HCT116 (cell line): ENCODE data around the gene MTERF4. TPM values are rescaled to one million over a fixed set of nuclear protein-coding genes. Genes with fewer than 3 reads are reported as not detected.
A peak's percentile ranks its signal among the peaks of the same experiment; 100 is the strongest.

Experiments
- ATAC-seq: fragments of 200-7000 bp; cut with Tn5 transposase; 2 replicates; pipeline ENCODE4 v1.9.1; 2020; ENCODE audit warnings: mild to moderate bottlenecking, moderate library complexity
- BruUV-seq: library from RNA; stranded (reverse); fragments of 400-500 nt; replicated peaks from 2 replicates; lab custom pipeline; 2021; lab: Mats Ljungman, UMichigan
- CTCF ChIA-PET: fragments of 300-600 bp; sonication (Branson Sonifier 250); formaldehyde crosslinking; loops from one replicate; lab custom pipeline; 2021; ENCODE audit warnings: antibody characterized with exemption; lab: Charles Lee
- POLR2A ChIA-PET: fragments of 300-600, 350-600 bp; sonication (Branson Sonifier 250); formaldehyde crosslinking; loops from one replicate; lab custom pipeline; 2021; ENCODE audit warnings: antibody characterized with exemption; lab: Charles Lee
- RAD21 ChIA-PET, 2 experiments: fragments of 300-600 bp; sonication (Branson Sonifier 250); formaldehyde crosslinking; loops; one replicate each; lab custom pipeline; 2023; ENCODE audit warnings: low total read pairs in 2 of 2; ENCODE audit not compliant: uncharacterized antibody in 2 of 2, unreplicated experiment in 2 of 2, low non-redundant PET in 1 of 2; lab: Charles Lee
- DNase-seq: peaks from one replicate; pipeline ENCODE4 v3.0.0-alpha.2; 2010; ENCODE audit warnings: low read depth, low spot score
- H2AFZ ChIP-seq: fragments of 200-600 bp; shearing (Covaris generic), sonication (generic); 2 replicates; pipeline ENCODE4 v1.6.1; 2017; ENCODE audit warnings: low read depth, mixed run types, mixed read lengths, antibody characterized with exemption, low read length; ENCODE audit not compliant: poor library complexity, severe bottlenecking
- H3K27ac ChIP-seq: 2 replicates; pipeline ENCODE4 v1.5.1; 2012; ENCODE audit warnings: low read depth, low read length
- H3K27me3 ChIP-seq: fragments of 200-600 bp; sonication (generic); 2 replicates; pipeline ENCODE4 v1.6.1; 2016; ENCODE audit warnings: mixed run types, low read length, mixed read lengths; ENCODE audit not compliant: insufficient read depth
- H3K36me3 ChIP-seq, 2 experiments: fragments of 200-500 bp in 1 of 2; fragments of 200-600 bp in 1 of 2; sonication (Bioruptor generic) in 1 of 2; sonication (generic) in 1 of 2; 2 replicates each; pipeline versions ENCODE4 v1.5.1 to v1.6.1; 2014 to 2016; ENCODE audit warnings: low read length in 2 of 2, inconsistent platforms in 1 of 2, mixed read lengths in 1 of 2, mixed run types in 1 of 2; ENCODE audit not compliant: insufficient read depth in 2 of 2, control insufficient read depth in 1 of 2
- H3K4me1 ChIP-seq, 2 experiments: fragments of 200-600 bp in 1 of 2; sonication (generic) in 1 of 2; 2 replicates each; pipeline versions ENCODE4 v1.5.1 to v1.6.1; 2012 to 2017; ENCODE audit warnings: low read length in 2 of 2, inconsistent platforms in 1 of 2, mild to moderate bottlenecking in 1 of 2, mixed read lengths in 1 of 2, mixed run types in 1 of 2, moderate library complexity in 1 of 2; ENCODE audit not compliant: insufficient read depth in 2 of 2, control insufficient read depth in 1 of 2
- H3K4me2 ChIP-seq: fragments of 200-600 bp; sonication (generic); 2 replicates; pipeline ENCODE4 v1.6.1; 2017; ENCODE audit warnings: mixed run types, low read length, mixed read lengths
- H3K4me3 ChIP-seq, 2 experiments: fragments of 200-600 bp in 1 of 2; sonication (generic) in 1 of 2; replicated peaks in 1 of 2; 2 replicates each; pipeline ENCODE4 v1.5.1; 2011 to 2016; ENCODE audit warnings: low read length in 2 of 2, control low read depth in 1 of 2, low read depth in 1 of 2, mild to moderate bottlenecking in 1 of 2, mixed read lengths in 1 of 2, mixed run types in 1 of 2
- H3K79me2 ChIP-seq: fragments of 200-600 bp; sonication (generic); 2 replicates; pipeline ENCODE4 v1.6.1; 2017; ENCODE audit warnings: mild to moderate bottlenecking, mixed run types, low read length, moderate library complexity, mixed read lengths; ENCODE audit not compliant: insufficient read depth
- H3K9ac ChIP-seq: fragments of 200-600 bp; sonication (generic); 2 replicates; pipeline ENCODE4 v1.6.1; 2016; ENCODE audit warnings: low read length, mixed read lengths
- H3K9me2 ChIP-seq: fragments of 200-600 bp; sonication (generic), shearing (Covaris generic); 2 replicates; pipeline ENCODE4 v1.6.1; 2017; ENCODE audit warnings: mixed run types, mild to moderate bottlenecking, moderate library complexity; ENCODE audit not compliant: insufficient read depth
- H3K9me3 ChIP-seq, 2 experiments: fragments of 200-500 bp in 1 of 2; fragments of 200-600 bp in 1 of 2; sonication (Bioruptor generic) in 1 of 2; sonication (generic) in 1 of 2; 2 replicates each; pipeline ENCODE4 v1.6.1; 2014 to 2017; ENCODE audit warnings: low read length in 2 of 2, mixed read lengths in 2 of 2, inconsistent platforms in 1 of 2, low read depth in 1 of 2, mild to moderate bottlenecking in 1 of 2, mixed run types in 1 of 2, moderate library complexity in 1 of 2; ENCODE audit not compliant: control insufficient read depth in 1 of 2, insufficient read depth in 1 of 2
- H4K20me1 ChIP-seq: fragments of 200-600 bp; sonication (generic), shearing (Covaris generic); 2 replicates; pipeline ENCODE4 v1.6.1; 2017; ENCODE audit warnings: mixed run types, mild to moderate bottlenecking, moderate library complexity; ENCODE audit not compliant: insufficient read depth
- ATF3 ChIP-seq: IDR thresholded peaks from 2 replicates; pipeline ENCODE4 v1.6.1; 2012
- CBX3 ChIP-seq: IDR thresholded peaks from 2 replicates; pipeline ENCODE4 v1.6.1; 2012; ENCODE audit warnings: low read depth
- CTCF ChIP-seq, 3 experiments: fragments of 200-600 bp in 1 of 3; sonication (generic) in 1 of 3; IDR thresholded peaks in 2 of 3; conservative IDR thresholded peaks in 1 of 3; 2 replicates each; pipeline ENCODE4 v1.5.1; 2012 to 2017; ENCODE audit warnings: low read depth in 2 of 3, low read length in 2 of 3, antibody characterized with exemption in 1 of 3, borderline replicate concordance in 1 of 3, control low read depth in 1 of 3, mild to moderate bottlenecking in 1 of 3, mixed read lengths in 1 of 3, mixed run types in 1 of 3, moderate library complexity in 1 of 3; ENCODE audit not compliant: insufficient read depth in 1 of 3
- EZH2 ChIP-seq: fragments of 200-600 bp; sonication (generic); IDR thresholded peaks from 2 replicates; pipeline ENCODE4 v1.6.1; 2017; ENCODE audit warnings: antibody characterized with exemption, mixed run types
- JUND ChIP-seq: IDR thresholded peaks from 2 replicates; pipeline ENCODE4 v1.6.1; 2012
- RAD21 ChIP-seq: IDR thresholded peaks from 2 replicates; pipeline ENCODE4 v1.6.1; 2012; ENCODE audit warnings: low read depth, mild to moderate bottlenecking
- SP1 ChIP-seq: IDR thresholded peaks from 2 replicates; pipeline ENCODE4 v1.6.1; 2012; ENCODE audit warnings: low read depth
- YY1 ChIP-seq: IDR thresholded peaks from 2 replicates; pipeline ENCODE4 v1.6.1; 2011; ENCODE audit warnings: low read length, low read depth, moderate library complexity, mild to moderate bottlenecking; ENCODE audit not compliant: insufficient replicate concordance; ENCODE audit errors: extremely low read depth
- ZFX ChIP-seq: fragments of 450-650 bp; IDR thresholded peaks from 2 replicates; pipeline ENCODE4 v1.6.1; 2017
- intact Hi-C: fragments of 100-400 bp; cut with micrococcal nuclease; formaldehyde crosslinking; loops from 2 replicates; pipeline ENCODE4 v1.10.0; 2022
- total RNA-seq: library from RNA; stranded (reverse); gene quantifications from one replicate; pipeline ENCODE4 v1.2.1, GENCODE V29; 2021; ENCODE audit not compliant: unreplicated experiment
- TF ChIP-seq, protein P1 (sequence below): IDR thresholded peaks from 2 replicates; pipeline ENCODE4 v1.6.1; 2012; ENCODE audit warnings: low read depth
- TF ChIP-seq, protein P2 (sequence below): IDR thresholded peaks from 2 replicates; pipeline ENCODE4 v1.6.1; 2012

The MTERF4 gene
- total RNA-seq, 1 experiment from 2014 or later: 25.5 TPM

GRCh38 chr2:241063587-241063986 is 38.5 kb downstream of the MTERF4 start:
- RAD21 ChIA-PET: interaction anchor here in 1 of 2 experiments (0.8 kb wide), 1 partner anchor 25 kb away, joined by 4 read pairs; no protein-coding TSS in a partner anchor
- H2AFZ ChIP-seq: no peak overlapping the region
- H3K9me3 ChIP-seq: no peaks in the 10 kb centered on the region
- no peaks in the 10 kb centered on the region for H3K79me2 ChIP-seq
- intact Hi-C loops: no loop called here
- POLR2A ChIA-PET: no interaction called here
- H4K20me1 ChIP-seq: no peaks in the 10 kb centered on the region
- H3K4me1 ChIP-seq: peaks cover 3 to 11% of the 10 kb centered on the region in 2 experiments; a peak in 3 of 4 replicates
- DNase-seq (no peak), ATAC-seq (peak; percentile 66)
- H3K9ac ChIP-seq: peak overlapping the region; percentile 32; the same call in 1 of the 2 replicates
- no peak overlapping the region for H3K27ac ChIP-seq
- no peak for TF ChIP-seq ATF3
- peak in 1 of 3 experiments; percentile 14; a peak in 1 of 6 replicates for TF ChIP-seq CTCF (IDR thresholded peaks at IDR 0.05 in 2 of 3, conservative IDR thresholded peaks at IDR 0.05 in 1 of 3; ENCODE audit: borderline replicate concordance in 1 of 3, insufficient read depth in 1 of 3, low read depth in 2 of 3, low read length in 2 of 3)
- 0 out of 2 replicates have a peak, but pooled peaks have one; percentile 7 for TF ChIP-seq ZFX
- peak; percentile 29 for TF ChIP-seq RAD21
- no peaks in the 10 kb centered on the region for H3K27me3 ChIP-seq
- no TSS peak for BruUV-seq
- H3K4me3 ChIP-seq: peak overlapping the region; percentile 33 to 50
- no peaks in the 10 kb centered on the region for H3K9me2 ChIP-seq
- H3K4me2 ChIP-seq: peak overlapping the region; percentile 79
- CTCF ChIA-PET: interaction anchor here (1.7 kb wide), 1 partner anchor 15 kb away, joined by 11 read pairs; no protein-coding TSS in a partner anchor
- H3K36me3 ChIP-seq: no peaks in the 10 kb centered on the region

GRCh38 chr2:241063093-241063551 is 39.0 kb downstream of the MTERF4 start:
- Histone ChIP-seq H3K4me1 (peaks cover 3 to 11% of the 10 kb centered on the region in 2 experiments; a peak in 3 of 4 replicates), H3K36me3 (no peaks in the 10 kb centered on the region), H2AFZ (no peak overlapping the region), H3K9ac (no peak overlapping the region), H3K4me2 (peak overlapping the region; percentile 79), H3K27ac (no peak overlapping the region), H3K9me2 (no peaks in the 10 kb centered on the region), H4K20me1 (no peaks in the 10 kb centered on the region), H3K79me2 (no peaks in the 10 kb centered on the region), H3K27me3 (no peaks in the 10 kb centered on the region), H3K4me3 (no peak overlapping the region), H3K9me3 (no peaks in the 10 kb centered on the region)
- ATAC-seq (no peak), DNase-seq (no peak)
- CTCF ChIA-PET: interaction anchor here (1.8 kb wide), 1 partner anchor 15 kb away, joined by 5 read pairs; no protein-coding TSS in a partner anchor
- POLR2A ChIA-PET: no interaction called here
- RAD21 ChIA-PET: interaction anchor here in 1 of 2 experiments (0.8 kb wide), 1 partner anchor 25 kb away, joined by 4 read pairs; no protein-coding TSS in a partner anchor
- BruUV-seq: no TSS peak
- intact Hi-C loops: no loop called here
- TF ChIP-seq JUND (no peak), ATF3 (no peak), YY1 (no peak), EZH2 (no peak), CBX3 (no peak), RAD21 (no peak), SP1 (no peak)
- TF ChIP-seq, protein P1, sequence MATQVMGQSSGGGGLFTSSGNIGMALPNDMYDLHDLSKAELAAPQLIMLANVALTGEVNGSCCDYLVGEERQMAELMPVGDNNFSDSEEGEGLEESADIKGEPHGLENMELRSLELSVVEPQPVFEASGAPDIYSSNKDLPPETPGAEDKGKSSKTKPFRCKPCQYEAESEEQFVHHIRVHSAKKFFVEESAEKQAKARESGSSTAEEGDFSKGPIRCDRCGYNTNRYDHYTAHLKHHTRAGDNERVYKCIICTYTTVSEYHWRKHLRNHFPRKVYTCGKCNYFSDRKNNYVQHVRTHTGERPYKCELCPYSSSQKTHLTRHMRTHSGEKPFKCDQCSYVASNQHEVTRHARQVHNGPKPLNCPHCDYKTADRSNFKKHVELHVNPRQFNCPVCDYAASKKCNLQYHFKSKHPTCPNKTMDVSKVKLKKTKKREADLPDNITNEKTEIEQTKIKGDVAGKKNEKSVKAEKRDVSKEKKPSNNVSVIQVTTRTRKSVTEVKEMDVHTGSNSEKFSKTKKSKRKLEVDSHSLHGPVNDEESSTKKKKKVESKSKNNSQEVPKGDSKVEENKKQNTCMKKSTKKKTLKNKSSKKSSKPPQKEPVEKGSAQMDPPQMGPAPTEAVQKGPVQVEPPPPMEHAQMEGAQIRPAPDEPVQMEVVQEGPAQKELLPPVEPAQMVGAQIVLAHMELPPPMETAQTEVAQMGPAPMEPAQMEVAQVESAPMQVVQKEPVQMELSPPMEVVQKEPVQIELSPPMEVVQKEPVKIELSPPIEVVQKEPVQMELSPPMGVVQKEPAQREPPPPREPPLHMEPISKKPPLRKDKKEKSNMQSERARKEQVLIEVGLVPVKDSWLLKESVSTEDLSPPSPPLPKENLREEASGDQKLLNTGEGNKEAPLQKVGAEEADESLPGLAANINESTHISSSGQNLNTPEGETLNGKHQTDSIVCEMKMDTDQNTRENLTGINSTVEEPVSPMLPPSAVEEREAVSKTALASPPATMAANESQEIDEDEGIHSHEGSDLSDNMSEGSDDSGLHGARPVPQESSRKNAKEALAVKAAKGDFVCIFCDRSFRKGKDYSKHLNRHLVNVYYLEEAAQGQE: no peak
- TF ChIP-seq, protein P2, sequence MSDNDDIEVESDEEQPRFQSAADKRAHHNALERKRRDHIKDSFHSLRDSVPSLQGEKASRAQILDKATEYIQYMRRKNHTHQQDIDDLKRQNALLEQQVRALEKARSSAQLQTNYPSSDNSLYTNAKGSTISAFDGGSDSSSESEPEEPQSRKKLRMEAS: no peak
